HUES64 (cell line): ENCODE measurements around the gene OBSCN.

Experiments used
- H3K27ac ChIP-seq: 2 replicates; pipeline ENCODE4 v1.7.0; 2013; ENCODE audit warnings: low read depth, low read length, inconsistent platforms
- H3K27me3 ChIP-seq: 2 replicates; pipeline ENCODE4 v1.6.1; 2013; ENCODE audit warnings: mild to moderate bottlenecking, low read length; ENCODE audit not compliant: insufficient read depth
- H3K36me3 ChIP-seq: 2 replicates; pipeline ENCODE4 v1.6.1; 2013; ENCODE audit warnings: mild to moderate bottlenecking, low read length; ENCODE audit not compliant: insufficient read depth
- H3K4me1 ChIP-seq: 2 replicates; pipeline ENCODE4 v1.6.1; 2013; ENCODE audit warnings: mild to moderate bottlenecking, low read length, moderate library complexity; ENCODE audit not compliant: insufficient read depth
- H3K4me3 ChIP-seq: 2 replicates; pipeline ENCODE4 v1.5.1; 2013; ENCODE audit warnings: mild to moderate bottlenecking, low read length, moderate library complexity
- H3K9ac ChIP-seq: 2 replicates; pipeline ENCODE4 v1.6.1; 2013; ENCODE audit warnings: mild to moderate bottlenecking, low read depth, low read length
- H3K9me3 ChIP-seq: 2 replicates; pipeline ENCODE4 v1.6.1; 2013; ENCODE audit warnings: low read depth, low read length; ENCODE audit not compliant: insufficient read depth
- WGBS: fragments of 150-250, 120-280 bp; methylation state at CpG from one replicate; pipeline ENCODE4 v1.1.7; 2013; ENCODE audit warnings: missing lambda C conversion rate; 5-methylcytosine and 5-hydroxymethylcytosine counted together

The OBSCN gene

DNA sequence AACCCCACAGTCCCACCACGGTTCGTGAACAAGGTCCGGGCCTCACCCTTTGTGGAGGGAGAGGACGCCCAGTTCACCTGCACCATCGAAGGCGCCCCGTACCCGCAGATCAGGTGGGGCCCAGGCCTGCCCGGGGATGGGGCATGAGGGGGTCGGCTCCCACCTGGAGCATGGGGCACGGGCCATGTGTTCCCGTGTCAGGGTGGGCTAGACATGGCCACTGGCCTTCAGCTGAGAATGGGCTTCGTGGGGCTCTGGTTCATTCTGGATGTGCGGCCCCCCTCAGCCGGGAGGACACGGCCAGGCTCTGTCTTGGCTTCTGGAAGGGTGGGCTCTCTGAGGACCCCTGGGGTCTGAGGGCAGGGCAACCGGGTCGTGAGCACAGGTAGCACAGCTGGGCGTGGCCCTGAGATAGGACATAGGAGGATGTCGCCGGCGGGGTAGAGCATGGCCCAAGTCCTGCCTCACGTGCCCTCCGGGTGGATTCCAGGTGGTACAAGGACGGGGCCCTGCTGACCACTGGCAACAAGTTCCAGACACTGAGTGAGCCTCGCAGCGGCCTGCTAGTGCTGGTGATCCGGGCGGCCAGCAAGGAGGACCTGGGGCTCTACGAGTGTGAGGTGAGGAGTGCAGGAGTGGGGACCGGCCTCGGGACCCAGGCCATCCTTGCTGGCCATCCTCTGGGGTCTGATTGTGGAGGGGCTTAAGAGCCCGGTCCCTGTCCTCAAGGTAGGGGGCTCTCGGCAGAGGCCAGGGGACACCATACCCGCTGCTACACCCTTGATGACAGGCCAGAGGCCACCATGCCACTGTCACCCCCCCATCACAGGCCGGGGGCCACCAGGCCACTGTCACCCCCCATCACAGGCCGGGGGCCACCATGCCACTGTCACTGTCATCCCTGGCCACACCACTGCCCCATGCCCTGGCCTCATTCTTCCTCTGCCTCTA, 143.3 kb downstream of the OBSCN start:
- Histone ChIP-seq H3K9me3 (no peaks in the 10 kb centered on the region), H3K27ac (no peak overlapping the region), H3K4me1 (no peaks in the 10 kb centered on the region), H3K36me3 (peaks cover 1% of the 10 kb centered on the region; the same call in 1 of the 2 replicates), H3K27me3 (no peaks in the 10 kb centered on the region), H3K4me3 (no peak overlapping the region), H3K9ac (no peak overlapping the region)
- 89% methylated on average over 37 of the region's 37 CpGs for WGBS

DNA sequence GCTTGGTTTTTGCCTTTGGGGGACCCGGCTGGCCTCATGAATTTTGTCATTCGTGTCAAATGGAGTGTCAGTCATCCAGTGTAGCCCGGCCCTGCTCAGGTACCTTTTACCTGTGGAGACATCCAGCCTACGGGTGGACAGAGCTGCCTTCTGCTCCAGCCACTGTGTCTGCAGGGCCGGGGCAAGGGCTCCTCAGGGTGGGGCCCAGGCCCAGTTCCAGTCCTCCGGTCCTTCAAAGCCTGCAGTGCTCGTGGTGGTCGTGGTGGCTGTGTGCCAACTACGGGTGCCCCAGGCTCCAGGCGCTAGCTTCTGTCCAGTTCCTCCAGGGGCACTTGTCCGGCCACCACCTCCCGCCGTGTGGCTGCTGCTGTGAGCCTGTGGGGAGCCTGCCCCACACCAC, 144.0 kb downstream of the OBSCN start:
- 94% methylated on average over 13 of the region's 13 CpGs for WGBS
- H3K36me3 ChIP-seq = peaks cover 2% of the 10 kb centered on the region; the same call in 1 of the 2 replicates
- H3K4me1 ChIP-seq = no peaks in the 10 kb centered on the region

DNA sequence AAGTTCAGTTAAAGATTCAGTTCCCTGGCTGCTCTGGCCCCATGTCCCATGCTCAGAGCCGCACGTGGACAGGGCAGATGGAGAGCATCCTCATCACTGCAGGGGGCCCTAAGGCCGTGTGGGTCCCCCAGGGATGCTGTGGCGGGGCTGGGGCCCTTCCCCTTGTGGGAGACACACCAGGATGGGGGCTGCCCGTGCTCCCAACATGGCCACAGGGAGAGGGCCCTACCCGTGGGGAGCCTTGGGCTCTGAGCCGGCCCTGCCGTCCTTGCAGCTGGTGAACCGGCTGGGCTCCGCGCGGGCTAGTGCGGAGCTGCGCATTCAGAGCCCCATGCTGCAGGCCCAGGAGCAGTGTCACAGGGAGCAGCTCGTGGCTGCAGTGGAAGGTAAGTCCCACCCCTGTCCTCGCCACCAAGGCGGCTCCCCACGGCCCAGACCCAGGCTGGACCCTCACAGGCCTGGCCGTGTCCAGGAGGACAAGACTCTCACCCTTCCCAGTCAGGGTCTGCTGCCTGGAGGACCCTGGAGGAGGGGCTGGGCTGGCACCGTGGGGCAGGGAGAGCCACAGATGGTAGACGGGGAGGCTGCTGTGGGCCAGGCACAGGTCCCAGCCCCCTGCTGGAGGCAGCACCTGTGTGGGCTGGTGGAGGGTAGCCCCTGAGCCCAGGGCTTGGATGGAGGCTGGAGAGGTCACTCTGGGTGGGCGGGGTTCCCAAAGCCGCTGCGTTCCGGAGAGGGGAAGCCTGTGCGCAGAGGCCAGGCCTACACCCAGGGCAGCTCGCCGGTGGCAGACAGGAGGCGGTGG, 145.0 kb downstream of the OBSCN start:
- no peak overlapping the region for H3K9ac ChIP-seq
- WGBS = 93% methylated on average over 29 of the region's 29 CpGs
- peaks cover 2% of the 10 kb centered on the region; the same call in 1 of the 2 replicates for H3K36me3 ChIP-seq
- no peak overlapping the region for H3K27ac ChIP-seq
- no peaks in the 10 kb centered on the region for H3K9me3 ChIP-seq
- no peaks in the 10 kb centered on the region for H3K4me1 ChIP-seq
- H3K27me3 ChIP-seq = no peaks in the 10 kb centered on the region
- no peak overlapping the region for H3K4me3 ChIP-seq

More for the DNA sequence above, 144.0 kb downstream of the OBSCN start:
- no peak overlapping the region for H3K4me3 ChIP-seq
- no peaks in the 10 kb centered on the region for H3K27me3 ChIP-seq
- no peak overlapping the region for H3K27ac ChIP-seq
- no peaks in the 10 kb centered on the region for H3K9me3 ChIP-seq
- no peak overlapping the region for H3K9ac ChIP-seq

DNA sequence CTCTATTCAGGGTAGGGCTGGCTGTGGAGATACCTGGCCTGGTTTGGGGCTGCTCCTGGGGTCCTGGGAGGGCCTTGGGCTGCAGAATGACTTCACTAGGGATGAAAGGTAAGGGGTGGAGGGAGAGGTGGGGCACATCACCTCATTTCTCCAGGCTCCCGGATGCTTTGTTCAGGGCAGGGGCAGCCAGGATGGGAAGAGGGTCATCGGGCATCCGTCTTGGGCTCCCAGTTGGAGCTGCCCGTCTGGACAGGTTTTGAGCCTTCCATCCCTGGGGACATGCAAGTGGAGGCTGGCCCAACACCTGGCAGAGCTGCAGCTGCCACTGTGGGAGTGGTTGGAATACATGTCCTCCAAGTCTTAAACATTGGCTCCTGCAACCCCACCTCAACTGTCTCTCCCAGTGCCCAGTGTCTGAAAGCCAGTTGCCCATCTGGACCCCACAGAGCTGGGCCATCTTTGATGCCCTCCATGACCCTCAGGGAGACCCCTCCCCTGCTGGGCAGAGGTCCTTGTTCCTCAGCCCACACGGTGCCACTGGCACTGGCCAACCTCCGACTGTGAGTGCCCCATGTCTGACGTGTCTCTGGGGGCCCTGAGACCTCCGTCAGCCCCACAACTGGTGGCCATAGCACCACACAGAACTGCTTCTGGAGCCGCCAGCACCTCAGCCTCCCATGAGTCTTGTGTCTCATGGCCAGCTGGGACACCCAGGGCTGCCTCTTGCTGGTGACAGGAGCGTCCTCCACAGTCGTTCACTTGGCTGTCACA, 145.9 kb downstream of the OBSCN start:
- H3K9ac ChIP-seq = no peak overlapping the region
- 89% methylated on average over 11 of the region's 11 CpGs for WGBS

DNA sequence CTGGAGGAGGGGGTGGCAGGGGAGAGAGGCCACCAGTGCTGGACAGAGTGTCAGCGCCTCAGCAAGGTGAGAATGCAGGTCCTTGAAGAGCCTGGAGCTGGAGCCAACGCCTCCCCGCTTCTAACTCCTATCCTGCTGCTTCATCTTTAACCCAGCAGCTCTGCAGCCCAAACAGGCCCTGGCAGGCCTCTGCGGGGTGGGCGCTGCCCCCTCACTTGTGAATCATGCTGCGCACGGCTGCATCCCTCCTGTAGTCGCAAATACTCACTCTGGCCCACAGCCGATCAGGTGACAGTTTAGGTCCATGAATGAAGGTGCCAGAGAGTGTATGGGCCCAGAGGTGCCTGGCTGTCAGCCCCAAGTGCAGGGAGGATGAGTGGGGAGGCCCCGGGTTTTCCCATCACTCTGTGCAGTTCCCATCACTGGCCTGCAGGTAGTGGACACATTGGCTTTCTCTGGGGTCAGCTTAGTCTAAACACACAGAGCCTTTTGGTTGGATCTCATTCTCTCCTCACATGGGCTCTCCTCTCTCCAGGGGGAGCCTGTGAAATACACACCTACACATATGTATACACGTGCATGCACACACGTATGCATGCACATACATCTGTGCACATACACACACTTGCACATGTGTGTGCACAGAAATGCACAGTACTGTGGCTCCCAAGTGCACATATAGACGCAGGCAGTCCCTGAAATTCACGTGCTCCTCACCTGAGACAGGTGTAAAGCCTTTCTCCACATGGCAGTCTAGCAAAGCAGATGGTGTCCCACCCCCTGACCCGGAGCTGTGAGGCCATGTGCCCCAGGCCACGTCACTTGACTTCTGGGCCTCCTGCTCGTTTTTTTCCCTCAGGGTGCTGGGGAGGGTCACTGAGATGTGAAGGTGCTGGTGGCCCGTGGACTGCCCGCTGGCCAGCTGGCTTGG, 146.8 kb downstream of the OBSCN start:
- Histone ChIP-seq H3K9ac (no peak overlapping the region), H3K36me3 (peaks cover 2% of the 10 kb centered on the region; the same call in 1 of the 2 replicates), H3K9me3 (no peaks in the 10 kb centered on the region), H3K27me3 (no peaks in the 10 kb centered on the region), H3K4me1 (no peaks in the 10 kb centered on the region), H3K27ac (no peak overlapping the region), H3K4me3 (no peak overlapping the region)
- 92% methylated on average over 19 of the region's 19 CpGs for WGBS

More for the DNA sequence above, 145.9 kb downstream of the OBSCN start:
- Histone ChIP-seq H3K36me3 (peaks cover 2% of the 10 kb centered on the region; the same call in 1 of the 2 replicates), H3K27ac (no peak overlapping the region), H3K4me3 (no peak overlapping the region), H3K9me3 (no peaks in the 10 kb centered on the region), H3K4me1 (no peaks in the 10 kb centered on the region), H3K27me3 (no peaks in the 10 kb centered on the region)

DNA sequence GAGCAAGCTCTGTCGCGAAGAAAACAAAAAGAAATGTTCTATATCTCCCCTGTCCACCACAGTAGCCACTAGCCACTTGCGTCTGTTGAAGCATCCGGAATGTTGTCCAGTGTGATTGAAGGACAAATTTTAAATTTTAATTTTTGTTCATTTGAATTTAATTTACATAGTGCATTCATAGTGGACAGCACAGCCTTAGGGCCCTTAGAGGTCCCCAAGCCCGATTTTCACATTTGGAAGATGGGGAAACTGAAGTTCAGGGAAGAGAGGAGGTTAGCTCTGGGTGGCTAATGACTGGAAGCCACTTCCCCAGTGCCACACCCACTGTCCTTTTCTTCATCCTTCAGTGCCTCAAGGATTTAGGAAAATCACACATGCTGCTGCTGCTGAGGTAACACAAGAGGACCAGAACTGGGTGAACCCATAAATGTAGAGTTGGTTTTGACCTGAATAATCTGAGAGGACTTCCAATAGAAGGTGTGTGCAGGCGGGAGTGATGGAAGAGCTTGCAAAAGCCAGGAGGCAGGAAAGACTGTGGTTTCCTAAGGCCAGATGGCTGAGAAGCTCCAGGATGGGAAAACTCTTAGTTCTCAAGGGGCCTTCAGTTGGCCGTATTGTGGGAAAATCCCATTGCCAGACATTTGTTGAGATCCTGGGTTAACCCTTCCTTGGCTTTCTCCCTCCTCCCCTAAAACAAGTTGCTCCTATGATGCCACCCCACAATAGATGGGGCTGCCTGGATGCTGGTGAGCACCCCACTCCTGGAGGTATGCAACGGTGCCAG, 149.2 kb downstream of the OBSCN start:
- 92% methylated on average over 7 of the region's 8 CpGs for WGBS
- Histone ChIP-seq H3K4me3 (no peak overlapping the region), H3K27ac (no peak overlapping the region), H3K9ac (no peak overlapping the region), H3K27me3 (no peaks in the 10 kb centered on the region), H3K36me3 (peaks cover 2% of the 10 kb centered on the region; the same call in 1 of the 2 replicates), H3K9me3 (no peaks in the 10 kb centered on the region), H3K4me1 (no peaks in the 10 kb centered on the region)

DNA sequence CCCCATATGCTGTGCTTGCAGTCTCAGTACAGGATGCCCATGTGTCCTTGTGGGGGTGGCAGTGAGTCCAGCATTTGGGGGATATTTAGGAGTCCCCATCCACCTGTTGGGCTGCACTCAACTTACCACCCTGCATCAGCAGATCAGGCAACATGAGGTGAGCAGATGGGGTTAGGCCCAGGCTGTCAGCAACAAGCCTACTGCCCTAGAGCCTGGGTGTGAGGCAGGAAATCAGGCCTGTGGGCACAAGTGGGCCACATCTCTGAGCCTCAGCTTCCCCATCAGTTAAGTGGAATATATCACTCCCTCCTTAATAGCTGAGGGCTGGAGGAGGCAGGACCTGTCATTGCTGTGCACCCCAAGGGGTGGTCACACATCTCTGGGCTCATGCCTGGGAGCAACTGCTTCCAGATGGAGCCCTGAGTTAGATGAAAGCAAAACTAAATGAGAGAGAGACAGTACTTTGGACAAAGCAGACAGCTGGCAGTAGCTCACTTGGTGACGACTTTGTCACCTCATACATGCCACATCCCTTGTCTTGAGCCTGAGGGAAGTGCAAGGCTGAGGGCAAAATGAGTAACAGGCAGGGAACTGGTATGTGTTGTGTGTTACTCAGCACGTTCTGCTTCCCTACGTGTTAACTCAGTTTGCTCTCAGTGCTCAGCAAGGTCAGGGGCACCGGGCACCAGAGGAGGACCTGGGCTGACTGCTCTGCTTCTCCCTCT, 150.4 kb downstream of the OBSCN start:
- Histone ChIP-seq H3K36me3 (peaks cover 2% of the 10 kb centered on the region; the same call in 1 of the 2 replicates), H3K27ac (no peak overlapping the region), H3K4me3 (no peak overlapping the region), H3K9ac (no peak overlapping the region), H3K27me3 (no peaks in the 10 kb centered on the region), H3K4me1 (no peaks in the 10 kb centered on the region), H3K9me3 (no peaks in the 10 kb centered on the region)
- 62% methylated on average over 4 of the region's 4 CpGs for WGBS

DNA sequence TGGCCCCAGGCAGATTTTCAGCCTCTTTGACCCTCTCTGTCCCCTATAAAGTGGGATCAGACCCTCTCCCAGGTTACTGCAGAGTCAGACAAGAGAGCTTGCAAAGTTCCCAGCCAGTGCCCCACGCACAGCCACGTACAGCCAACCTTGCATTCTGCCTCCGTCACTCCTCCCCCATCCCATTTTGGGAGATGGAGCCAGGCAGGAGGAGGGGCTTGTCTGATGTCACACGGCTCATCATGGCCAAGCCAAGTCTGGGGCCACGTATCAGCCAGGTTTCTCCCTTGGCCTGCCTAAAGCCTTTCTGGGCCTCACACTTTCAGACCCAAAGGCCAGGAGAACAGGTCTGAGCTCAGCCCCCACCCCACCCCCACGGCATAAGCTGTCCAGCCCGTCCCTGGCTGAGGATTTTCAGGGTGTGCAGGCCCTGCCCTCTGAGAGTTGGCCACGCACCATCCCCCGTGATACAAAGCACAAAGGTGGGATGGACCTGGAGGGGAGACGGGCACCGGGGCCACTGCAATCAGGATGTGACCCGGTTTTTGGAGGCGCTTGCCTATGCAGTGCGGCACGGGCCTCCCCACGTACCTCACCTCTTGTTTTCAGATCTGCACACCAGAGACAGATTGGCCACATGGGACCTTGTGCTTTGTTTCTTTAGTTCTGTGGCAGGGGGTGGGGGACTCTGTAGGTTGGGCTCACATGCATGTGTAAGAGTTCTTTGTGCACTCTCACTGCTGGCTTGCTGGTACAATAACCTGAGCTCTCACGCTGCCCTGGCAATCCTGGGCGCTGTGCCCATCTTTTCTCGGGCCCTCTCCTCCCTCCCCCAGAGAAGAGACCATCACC, 151.1 kb downstream of the OBSCN start:
- Histone ChIP-seq H3K4me3 (no peak overlapping the region), H3K27ac (no peak overlapping the region), H3K9me3 (no peaks in the 10 kb centered on the region), H3K4me1 (no peaks in the 10 kb centered on the region), H3K9ac (no peak overlapping the region), H3K36me3 (peaks cover 2% of the 10 kb centered on the region; the same call in 1 of the 2 replicates), H3K27me3 (no peaks in the 10 kb centered on the region)
- WGBS = 88% methylated on average over 19 of the region's 19 CpGs
